ENCODE data around the gene DLG5.

DNA sequence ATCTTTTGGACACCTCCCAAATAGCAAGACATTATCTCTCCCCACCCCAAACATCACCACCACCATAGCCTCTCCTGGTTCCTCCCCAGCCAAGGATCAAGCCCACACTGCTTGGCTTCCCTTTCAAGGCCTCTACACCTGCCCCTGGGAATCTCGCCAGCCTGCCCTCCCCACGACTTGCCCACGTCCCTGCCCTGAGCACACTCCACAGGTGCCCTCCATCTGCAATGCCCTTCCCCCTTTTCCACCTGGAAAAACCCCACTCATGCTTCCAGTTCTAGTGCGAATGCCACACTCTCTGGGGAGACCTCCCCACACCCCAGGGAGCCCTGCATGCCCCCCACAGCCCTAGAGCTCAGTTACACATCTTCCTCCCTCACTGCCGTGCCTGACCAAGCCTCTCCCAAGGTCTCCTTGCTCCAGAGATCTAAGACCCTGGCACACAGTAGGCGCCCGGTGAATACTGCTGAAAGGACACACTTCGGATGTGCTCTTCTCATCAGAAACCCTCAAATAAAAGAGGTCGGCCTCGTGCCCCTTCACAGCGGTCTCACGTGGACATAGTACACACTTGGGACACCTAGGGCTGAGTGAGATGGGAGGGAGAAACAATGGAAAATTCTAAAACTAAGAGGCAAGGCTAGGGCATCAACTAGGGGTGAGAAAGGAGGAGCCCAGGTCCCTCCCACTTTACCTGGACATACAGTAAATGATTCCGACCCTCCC, 91.4 kb downstream of the DLG5 start:
- TF ChIP-seq, protein P1, sequence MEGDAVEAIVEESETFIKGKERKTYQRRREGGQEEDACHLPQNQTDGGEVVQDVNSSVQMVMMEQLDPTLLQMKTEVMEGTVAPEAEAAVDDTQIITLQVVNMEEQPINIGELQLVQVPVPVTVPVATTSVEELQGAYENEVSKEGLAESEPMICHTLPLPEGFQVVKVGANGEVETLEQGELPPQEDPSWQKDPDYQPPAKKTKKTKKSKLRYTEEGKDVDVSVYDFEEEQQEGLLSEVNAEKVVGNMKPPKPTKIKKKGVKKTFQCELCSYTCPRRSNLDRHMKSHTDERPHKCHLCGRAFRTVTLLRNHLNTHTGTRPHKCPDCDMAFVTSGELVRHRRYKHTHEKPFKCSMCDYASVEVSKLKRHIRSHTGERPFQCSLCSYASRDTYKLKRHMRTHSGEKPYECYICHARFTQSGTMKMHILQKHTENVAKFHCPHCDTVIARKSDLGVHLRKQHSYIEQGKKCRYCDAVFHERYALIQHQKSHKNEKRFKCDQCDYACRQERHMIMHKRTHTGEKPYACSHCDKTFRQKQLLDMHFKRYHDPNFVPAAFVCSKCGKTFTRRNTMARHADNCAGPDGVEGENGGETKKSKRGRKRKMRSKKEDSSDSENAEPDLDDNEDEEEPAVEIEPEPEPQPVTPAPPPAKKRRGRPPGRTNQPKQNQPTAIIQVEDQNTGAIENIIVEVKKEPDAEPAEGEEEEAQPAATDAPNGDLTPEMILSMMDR (IDR thresholded peaks at IDR 0.05; ENCODE audit: insufficient read depth, low read depth, low read length) = no peak
- no peak for TF ChIP-seq EZH2 (IDR thresholded peaks at IDR 0.05; ENCODE audit: insufficient read depth, low read length)

Data from astrocyte (in vitro differentiated cells and primary cell).